Heart right ventricle (tissue), 16 donors: ENCODE results near the gene LRP1. TPM values are rescaled to one million over a fixed set of nuclear protein-coding genes. Genes with fewer than 3 reads are reported as not detected.

Experiments used
- ATAC-seq, 8 donors: fragments of 200-7000 bp; cut with Tn5 transposase; one replicate each; pipeline ENCODE4 v1.9.1; 2020; ENCODE audit warnings: mild to moderate bottlenecking in 8 of 8, moderate library complexity in 8 of 8, moderate number of reproducible peaks in 1 of 8
- DNase-seq, 2 donors: peaks; one replicate each; pipeline ENCODE4 v3.0.0-alpha.2; 2020
- H3K27ac ChIP-seq, 10 donors: fragments of 200-600 bp; sonication (generic) in 2 of 10; one replicate each; pipeline versions ENCODE4 v1.5.0 to v1.8.0; 2020 to 2022; ENCODE audit warnings: mild to moderate bottlenecking in 3 of 10
- H3K27me3 ChIP-seq, 7 donors: fragments of 200-600 bp; one replicate each; pipeline ENCODE4 v1.8.0; 2021 to 2022; ENCODE audit warnings: mild to moderate bottlenecking in 2 of 7
- H3K36me3 ChIP-seq, 9 donors: fragments of 200-600 bp; sonication (generic) in 1 of 9; one replicate each; pipeline versions ENCODE4 v1.5.0 to v1.8.0; 2020 to 2022; ENCODE audit warnings: mild to moderate bottlenecking in 2 of 9
- H3K4me1 ChIP-seq, 9 donors: fragments of 200-600 bp; sonication (generic) in 1 of 9; one replicate each; pipeline versions ENCODE4 v1.5.0 to v1.8.0; 2020 to 2022; ENCODE audit warnings: mild to moderate bottlenecking in 4 of 9
- H3K4me3 ChIP-seq, 10 donors: fragments of 200-600 bp; sonication (generic) in 2 of 10; one replicate each; pipeline versions ENCODE4 v1.5.0 to v1.8.0; 2020 to 2022; ENCODE audit warnings: mild to moderate bottlenecking in 7 of 10, moderate library complexity in 2 of 10
- H3K9me3 ChIP-seq, 11 donors: fragments of 200-600 bp in 10 of 11; sonication (generic) in 2 of 11; one replicate each; pipeline versions ENCODE4 v1.5.0 to v1.8.0; 2013 to 2022; ENCODE audit warnings: mild to moderate bottlenecking in 2 of 11, control low read depth in 1 of 11, moderate library complexity in 1 of 11
- WGBS, 2 donors: extraction: QIAGEN DNeasy Blood & Tissue Kit; methylation state at CpG; one replicate each; pipeline ENCODE4 v1.1.7; 2013; ENCODE audit warnings: inconsistent platforms in 1 of 2; 5-methylcytosine and 5-hydroxymethylcytosine counted together
- intact Hi-C, 10 donors: fragments of 100-400 bp; cut with DNase I; formaldehyde crosslinking; loops; one replicate each; pipeline versions ENCODE4 v1.11.1 to v1.14.2; 2022
- polyA plus RNA-seq, 2 donors: library from polyadenylated mRNA; stranded (reverse); fragments of 200-250 nt; gene quantifications; one replicate each; pipeline ENCODE4 v1.2.3, GENCODE V29; 2013
- total RNA-seq, 10 donors: library from RNA; stranded (reverse); fragmentation: NEBNext Ultra II Directional in 3 of 10; extraction: Animal tissue kit (Norgen Biotek cat#: 25700) in 3 of 10; gene quantifications; one replicate each; pipeline versions ENCODE4 v1.2.1 to v1.2.4, GENCODE V29; 2021 to 2023
- TF ChIP-seq, protein P1 (sequence below), 9 donors: fragments of 200-600 bp; sonication (generic) in 2 of 9; IDR thresholded peaks; one replicate each; pipeline versions ENCODE4 v1.5.0 to v1.8.0; 2021 to 2022; ENCODE audit warnings: antibody characterized with exemption in 9 of 9, mild to moderate bottlenecking in 5 of 9, moderate library complexity in 1 of 9
- donor health status: Arrhythmogenic right ventricular cardiomyopathy.
- donor health status: ischemic (EF 13 %, LVEDD 7.1; RV severe dilation, severe dysfunction).
- donor health status: healthy with polysubstance abuse.
- donor health status: DM: no; HTN: yes; CAD: no.
- donor health status: DM: no; HTN: no; CAD: no.
- donor health status: ischemic (EF 25% LVEDD 6.9; RV normal size, moderate dysfunction).
- donor health status: ischemic (EF 25% LVEDD 5.7; RV mildly dilated, moderate dysfunction).
- donor health status: healthy.
- donor health status: DM: yes; HTN: yes; CAD: no.
- donor health status: Ischemic cardiomyopathy.
- donor health status: ischemic (EF 35%, LVEDD 5.7; RV mildly dilated, moderate dysfunction).
- donor health status: nonischemic (EF 11% LVEDD 7.7; RV severe dilation, severe dysfunction).
- donor health status: DM: yes; HTN: yes; CAD: no.
- donor health status: PGD.
- donor health status: ischemic (EF 29% LVEDD 5.4; RV normal size, mild dysfunction).
- donor health status: nonischemic (EF 23%, LVEDD 6.1; RV moderate dilation, normal function).

Gene LRP1
- total and polyA plus RNA-seq, 12 donors, result 46.3 to 259 (median 69.3) TPM

DNA sequence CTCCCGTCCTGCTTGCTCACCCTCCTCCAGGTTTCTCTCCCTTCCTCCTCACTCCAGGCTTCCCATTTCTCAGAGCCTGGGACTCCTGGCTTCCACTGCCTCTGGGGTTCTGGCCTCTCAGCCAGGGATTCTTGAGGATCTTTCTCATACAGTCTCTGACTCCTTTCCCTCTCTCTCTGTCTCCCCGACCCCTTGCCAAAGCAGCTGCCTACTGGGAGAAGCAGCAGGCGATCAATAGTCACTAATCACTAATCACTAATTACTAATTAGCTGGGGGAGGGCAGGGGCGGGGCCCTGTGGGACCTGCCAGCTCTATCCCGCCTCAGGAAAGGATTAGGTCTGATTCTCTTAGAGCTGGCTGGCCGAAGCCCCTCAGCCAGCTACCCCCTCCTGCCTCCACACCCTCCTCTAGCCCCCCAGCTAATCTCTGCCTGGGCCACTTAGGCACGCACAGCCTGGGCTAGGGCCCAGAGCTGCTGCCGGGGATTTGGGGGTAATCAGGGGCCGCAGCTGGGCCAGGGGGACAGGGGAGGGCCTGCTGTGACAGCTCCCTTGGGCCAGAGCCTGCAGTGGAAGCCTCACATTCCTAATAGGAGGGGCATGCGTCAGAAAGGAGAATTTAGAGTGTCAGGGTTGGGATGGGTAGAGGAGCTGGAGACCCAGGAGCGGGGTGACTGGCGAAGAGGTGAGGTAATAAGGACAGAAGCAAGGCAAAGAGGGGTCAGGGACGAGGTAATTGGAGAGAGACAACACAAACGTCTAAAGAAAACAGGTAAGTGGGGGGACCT lies 91.1 kb downstream of the LRP1 start:
- intact Hi-C loops, result loop anchor here in 1 of 10 donors (10.0 kb wide), 1 partner anchor 245 kb away; no protein-coding TSS in a partner anchor
- peaks cover 4 to 42% (median 28%) of the 10 kb centered on the region in 9 donors for H3K4me1 ChIP-seq
- no peak overlapping the region for H3K27ac ChIP-seq
- TF ChIP-seq, protein P1, sequence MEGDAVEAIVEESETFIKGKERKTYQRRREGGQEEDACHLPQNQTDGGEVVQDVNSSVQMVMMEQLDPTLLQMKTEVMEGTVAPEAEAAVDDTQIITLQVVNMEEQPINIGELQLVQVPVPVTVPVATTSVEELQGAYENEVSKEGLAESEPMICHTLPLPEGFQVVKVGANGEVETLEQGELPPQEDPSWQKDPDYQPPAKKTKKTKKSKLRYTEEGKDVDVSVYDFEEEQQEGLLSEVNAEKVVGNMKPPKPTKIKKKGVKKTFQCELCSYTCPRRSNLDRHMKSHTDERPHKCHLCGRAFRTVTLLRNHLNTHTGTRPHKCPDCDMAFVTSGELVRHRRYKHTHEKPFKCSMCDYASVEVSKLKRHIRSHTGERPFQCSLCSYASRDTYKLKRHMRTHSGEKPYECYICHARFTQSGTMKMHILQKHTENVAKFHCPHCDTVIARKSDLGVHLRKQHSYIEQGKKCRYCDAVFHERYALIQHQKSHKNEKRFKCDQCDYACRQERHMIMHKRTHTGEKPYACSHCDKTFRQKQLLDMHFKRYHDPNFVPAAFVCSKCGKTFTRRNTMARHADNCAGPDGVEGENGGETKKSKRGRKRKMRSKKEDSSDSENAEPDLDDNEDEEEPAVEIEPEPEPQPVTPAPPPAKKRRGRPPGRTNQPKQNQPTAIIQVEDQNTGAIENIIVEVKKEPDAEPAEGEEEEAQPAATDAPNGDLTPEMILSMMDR (IDR thresholded peaks at IDR 0.05), result no peak
- no peaks in the 10 kb centered on the region for H3K36me3 ChIP-seq
- ATAC-seq, result no peak
- no peaks in the 10 kb centered on the region for H3K9me3 ChIP-seq
- no peak for DNase-seq
- H3K27me3 ChIP-seq, result peaks cover 9 to 99% (median 93%) of the 10 kb centered on the region in 7 donors
- WGBS, 2 donors, result 64 to 67% methylated on average over 14 of the region's 14 CpGs
- H3K4me3 ChIP-seq, result no peak overlapping the region

DNA sequence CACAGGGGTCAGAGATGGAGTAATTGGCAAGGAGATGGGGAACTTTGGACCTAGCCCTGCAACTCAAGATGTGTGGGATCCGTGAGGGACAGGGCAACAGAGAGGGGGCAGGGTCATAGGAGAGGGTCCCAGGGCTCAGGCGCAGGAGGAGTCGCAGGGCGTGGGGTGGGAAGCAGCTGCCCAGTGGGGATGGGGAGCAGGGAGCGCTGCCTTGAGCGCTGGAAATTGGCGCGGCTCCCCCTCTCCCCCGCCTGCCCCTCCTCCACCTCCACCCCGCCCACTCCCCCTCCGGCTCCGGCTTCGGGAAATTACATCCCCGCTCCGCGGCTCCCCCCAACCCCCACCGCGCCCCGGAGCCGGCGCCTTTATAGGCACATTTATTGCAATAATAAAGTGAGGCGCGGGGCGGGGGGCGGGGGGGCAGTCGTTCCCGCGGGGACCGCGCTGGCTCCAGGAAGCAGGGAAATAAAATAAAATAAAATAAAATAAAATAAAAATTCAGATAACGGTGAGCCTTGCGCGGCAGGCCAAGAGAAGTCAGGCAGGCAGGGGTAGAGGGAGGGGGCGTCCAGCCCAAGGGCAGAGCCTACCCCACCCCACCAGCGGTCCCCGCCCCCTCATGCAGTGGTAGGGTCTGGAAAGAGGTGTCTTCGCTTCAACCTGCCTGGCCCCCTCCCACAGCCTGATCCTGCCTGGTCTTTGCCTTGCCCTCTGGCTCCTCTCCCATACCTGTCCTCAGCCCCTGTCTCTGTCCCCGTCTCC lies 91.9 kb downstream of the LRP1 start:
- Histone ChIP-seq H3K9me3 (no peaks in the 10 kb centered on the region), H3K27me3 (peaks cover 17 to 99% (median 98%) of the 10 kb centered on the region in 7 donors), H3K36me3 (no peaks in the 10 kb centered on the region), H3K4me3 (no peak overlapping the region), H3K27ac (no peak overlapping the region), H3K4me1 (peaks cover 4 to 40% (median 24%) of the 10 kb centered on the region in 9 donors)
- no peak for DNase-seq
- TF ChIP-seq, protein P1 (IDR thresholded peaks at IDR 0.05), result no peak
- intact Hi-C loops, result loop anchor here in 1 of 10 donors (10.0 kb wide), 1 partner anchor 245 kb away; no protein-coding TSS in a partner anchor
- 12 to 15% methylated on average over 33 to 38 of the region's 38 CpGs for WGBS, 2 donors
- ATAC-seq, result no peak

DNA sequence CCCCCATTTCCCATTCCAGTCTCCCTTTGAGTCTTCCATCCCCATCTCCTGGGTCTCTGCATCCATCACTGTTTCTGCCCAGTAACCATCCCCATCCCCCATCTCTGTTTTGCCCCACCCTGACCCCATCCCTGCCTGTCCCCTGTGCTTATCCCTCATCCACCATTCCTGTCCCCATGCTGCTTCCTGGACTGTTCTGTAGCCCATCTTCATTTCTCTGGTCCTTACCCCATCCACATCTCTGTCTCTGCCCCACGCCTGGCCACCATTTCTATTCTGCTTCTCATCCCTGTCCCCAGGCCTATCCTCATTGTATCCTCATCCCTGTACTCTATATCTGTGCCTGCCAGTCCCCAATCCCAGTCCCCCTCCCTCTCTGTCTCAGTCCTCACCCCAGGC lies 92.5 kb downstream of the LRP1 start:
- WGBS, 2 donors, result 49 to 64% methylated on average over 1 of the region's 1 CpG

More for the DNA sequence above, 92.5 kb downstream of the LRP1 start:
- no peaks in the 10 kb centered on the region for H3K9me3 ChIP-seq
- TF ChIP-seq, protein P1 (IDR thresholded peaks at IDR 0.05), result no peak
- H3K27ac ChIP-seq, result no peak overlapping the region
- H3K4me3 ChIP-seq, result no peak overlapping the region
- H3K36me3 ChIP-seq, result no peaks in the 10 kb centered on the region
- ATAC-seq (no peak), DNase-seq (no peak)
- peaks cover 4 to 39% (median 24%) of the 10 kb centered on the region in 9 donors for H3K4me1 ChIP-seq
- intact Hi-C loops, result no loop called here
- H3K27me3 ChIP-seq, result peaks cover 22 to 99% (median 98%) of the 10 kb centered on the region in 7 donors
